ENCODE measurements around the gene SEPTIN12. TPM values are rescaled to one million over a fixed set of nuclear protein-coding genes. Genes with fewer than 3 reads are reported as not detected.

Gene SEPTIN12
- total and polyA plus RNA-seq, 2 of the 4 experiments (the other 2 are of a cell fraction): not detected

GRCh38 chr16:4783951-4784336, 4.2 kb downstream of the SEPTIN12 start:
- no peak overlapping the region for H2AK5ac ChIP-seq (ENCODE audit: low read depth, low read length)
- H3K79me1 ChIP-seq (ENCODE audit: low read depth in 1 of 2, low read length in 2 of 2): no peaks in the 10 kb centered on the region
- DNase-seq: no peak
- in situ Hi-C loops (cut with MboI; ENCODE audit: low sequenced_read_pairs) (no loop called here), intact Hi-C loops (cut with micrococcal nuclease) (no loop called here), dilution Hi-C loops (cut with HindIII; ENCODE audit: low sequenced_read_pairs, unreplicated experiment) (no loop called here)
- H2BK15ac ChIP-seq (ENCODE audit: low read depth, low read length): no peak overlapping the region
- H3K36me3 ChIP-seq (ENCODE audit: control insufficient read depth, insufficient read depth, low read length): no peaks in the 10 kb centered on the region
- no peak overlapping the region for H3K4me3 ChIP-seq (ENCODE audit: insufficient read depth, low read depth, low read length)
- ATAC-seq (ENCODE audit: low read depth): no peak
- H3K56ac ChIP-seq (ENCODE audit: extremely low read depth, insufficient read depth, low read length): no peak overlapping the region
- WGBS, 2 experiments (ENCODE audit: extremely low coverage in 2 of 2, insufficient read length in 1 of 2): 60% methylated on average over 1 of the region's 16 CpGs; no CpG with 5 or more reads in 1 of the 2 experiments
- no peaks in the 10 kb centered on the region for H3K9me3 ChIP-seq (ENCODE audit: control insufficient read depth, insufficient read depth, low read length)
- H2BK5ac ChIP-seq (ENCODE audit: low read depth, low read length, poor library complexity, severe bottlenecking): no peak overlapping the region
- no peak overlapping the region for H3K9ac ChIP-seq (ENCODE audit: low read depth, low read length)
- H3K9me1 ChIP-seq (ENCODE audit: insufficient read depth, low read length): no peaks in the 10 kb centered on the region
- no peak overlapping the region for H2AK9ac ChIP-seq (replicated peaks; ENCODE audit: low read depth, low read length, poor library complexity)
- H3K4ac ChIP-seq (ENCODE audit: low read depth, low read length): no peak overlapping the region
- H3K23ac ChIP-seq (ENCODE audit: low read depth, low read length): no peak overlapping the region
- H4K91ac ChIP-seq (ENCODE audit: insufficient read depth, low read depth, low read length): no peak overlapping the region
- no TSS peak for BruUV-seq (replicated peaks)
- no peaks in the 10 kb centered on the region for H3K4me1 ChIP-seq (ENCODE audit: control insufficient read depth, insufficient read depth, low read length)
- no peak overlapping the region for H4K8ac ChIP-seq (ENCODE audit: low read depth in 2 of 2, low read length in 2 of 2)
- H4K20me1 ChIP-seq (ENCODE audit: insufficient read depth, low read length): no peaks in the 10 kb centered on the region
- H3K4me2 ChIP-seq (ENCODE audit: low read depth, low read length): no peak overlapping the region
- no peak overlapping the region for H2BK120ac ChIP-seq (ENCODE audit: low read depth, low read length)
- TF ChIP-seq ELK1 (IDR thresholded peaks at IDR 0.05; ENCODE audit: borderline replicate concordance, low read depth, low read length) (no peak), MAFK (IDR thresholded peaks at IDR 0.05; ENCODE audit: low read depth, low read length) (no peak), RAD21 (IDR thresholded peaks at IDR 0.05; ENCODE audit: low read length) (no peak), CHD1 (IDR thresholded peaks at IDR 0.05; ENCODE audit: low read depth, low read length) (no peak), BHLHE40 (IDR thresholded peaks at IDR 0.05; ENCODE audit: low read depth, low read length) (no peak), POLR2A (IDR thresholded peaks at IDR 0.05; ENCODE audit: low read depth, low read length) (no peak), CTCF (conservative IDR thresholded peaks at IDR 0.05; ENCODE audit: low read depth, low read length) (no peak), NFE2L2 (IDR thresholded peaks at IDR 0.05; ENCODE audit: low read depth, low read length) (no peak), RCOR1 (IDR thresholded peaks at IDR 0.05; ENCODE audit: insufficient replicate concordance, low read length) (no peak), RFX5 (IDR thresholded peaks at IDR 0.05; ENCODE audit: low read depth, low read length) (no peak)
- TF ChIP-seq, protein P1, sequence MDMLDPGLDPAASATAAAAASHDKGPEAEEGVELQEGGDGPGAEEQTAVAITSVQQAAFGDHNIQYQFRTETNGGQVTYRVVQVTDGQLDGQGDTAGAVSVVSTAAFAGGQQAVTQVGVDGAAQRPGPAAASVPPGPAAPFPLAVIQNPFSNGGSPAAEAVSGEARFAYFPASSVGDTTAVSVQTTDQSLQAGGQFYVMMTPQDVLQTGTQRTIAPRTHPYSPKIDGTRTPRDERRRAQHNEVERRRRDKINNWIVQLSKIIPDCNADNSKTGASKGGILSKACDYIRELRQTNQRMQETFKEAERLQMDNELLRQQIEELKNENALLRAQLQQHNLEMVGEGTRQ (IDR thresholded peaks at IDR 0.05; ENCODE audit: low read depth, low read length): no peak
- no peaks in the 10 kb centered on the region; the same call in 1 of the 2 replicates for H3K27me3 ChIP-seq (ENCODE audit: control insufficient read depth, insufficient read depth, low read length)
- no peak overlapping the region for H3K27ac ChIP-seq (ENCODE audit: insufficient read depth, low read length)
- ChIA-PET CTCF (no interaction called here), POLR2A (ENCODE audit: unreplicated experiment) (no interaction called here)
- no peak overlapping the region for H3K18ac ChIP-seq (ENCODE audit: low read depth, low read length)
- peak overlapping the region; percentile 14 for H2AFZ ChIP-seq (replicated peaks; ENCODE audit: low read length, poor library complexity)
- H3K14ac ChIP-seq (replicated peaks; ENCODE audit: low read depth, low read length): no peak overlapping the region
- no peak overlapping the region for H2BK20ac ChIP-seq (ENCODE audit: low read depth, low read length)
- no peak overlapping the region for H4K5ac ChIP-seq (ENCODE audit: low read depth, low read length)

Measured in IMR-90 (cell line).